K562 (cell line): ENCODE measurements around the gene RARS1. TPM values are rescaled to one million over a fixed set of nuclear protein-coding genes. Genes with fewer than 3 reads are reported as not detected.

Experiments
- ATAC-seq: fragments of 200-7000 bp; cut with Tn5 transposase; 3 replicates; pipeline ENCODE4 v1.9.1; 2020; ENCODE audit warnings: moderate library complexity
- BruUV-seq: library from RNA; stranded (reverse); fragments of 400-500 nt; replicated peaks from 2 replicates; lab custom pipeline; 2021; lab: Mats Ljungman, UMichigan
- CTCF ChIA-PET: fragments of 300-600 bp; formaldehyde crosslinking; extraction: SDS; loops from one replicate; lab custom pipeline; 2021; ENCODE audit warnings: low intra/inter-chr PET ratio; lab: Yijun Ruan, JAX
- POLR2A ChIA-PET: fragments of 300-600, 350-650 bp; sonication (Branson Sonifier 250); formaldehyde crosslinking; extraction: SDS; loops from one replicate; lab custom pipeline; 2021; ENCODE audit warnings: antibody characterized with exemption, inconsistent platforms; lab: Yijun Ruan, JAX
- DNase-seq, 4 experiments: peaks; one replicate each; pipeline versions ENCODE4 v3.0.0 to v3.0.0-alpha.2; 2011 to 2018; ENCODE audit warnings: low spot score in 3 of 4, mixed read lengths in 3 of 4; ENCODE audit errors: extremely low read depth in 1 of 4
- FAIRE-seq: peaks from 2 replicates; lab custom pipeline; 2011; peaks lifted over from hg19 to GRCh38; lab: Jason Lieb, UNC
- H2AFZ ChIP-seq: 2 replicates; pipeline ENCODE4 v1.6.0; 2011; ENCODE audit warnings: low read depth, low read length, control low read depth, inconsistent platforms
- H3K27ac ChIP-seq: fragments of 200-600 bp; 3 replicates; pipeline ENCODE4 v1.8.0; 2011; ENCODE audit warnings: low read depth, mild to moderate bottlenecking, control low read depth, inconsistent platforms, low read length, moderate library complexity, mixed read lengths; ENCODE audit errors: extremely low read depth
- H3K27me3 ChIP-seq, 2 experiments: fragments of 300-600 bp in 1 of 2; 2 replicates in 1 of 2; 3 replicates in 1 of 2; pipeline versions ENCODE4 v1.6.0 to v1.8.0; 2011; ENCODE audit warnings: inconsistent platforms in 2 of 2, low read length in 2 of 2, mild to moderate bottlenecking in 1 of 2, mixed read lengths in 1 of 2, moderate library complexity in 1 of 2; ENCODE audit not compliant: control insufficient read depth in 2 of 2, insufficient read depth in 2 of 2
- H3K36me3 ChIP-seq: fragments of 300-600 bp; 3 replicates; pipeline ENCODE4 v1.8.0; 2011; ENCODE audit warnings: mild to moderate bottlenecking, low read length, inconsistent platforms; ENCODE audit not compliant: control insufficient read depth, insufficient read depth
- H3K4me1 ChIP-seq, 2 experiments: fragments of 200-600 bp in 1 of 2; replicated peaks in 1 of 2; 2 replicates in 1 of 2; 3 replicates in 1 of 2; pipeline versions ENCODE4 v1.5.1 to v1.8.0; 2011; ENCODE audit warnings: inconsistent platforms in 2 of 2, low read length in 2 of 2, mild to moderate bottlenecking in 1 of 2, mixed read lengths in 1 of 2, moderate library complexity in 1 of 2; ENCODE audit not compliant: control insufficient read depth in 2 of 2, insufficient read depth in 2 of 2
- H3K4me2 ChIP-seq: 2 replicates; pipeline ENCODE4 v1.6.1; 2011; ENCODE audit warnings: low read length, control low read depth, inconsistent platforms, mixed read lengths; ENCODE audit not compliant: insufficient read depth
- H3K4me3 ChIP-seq: fragments of 200-600 bp; sonication (generic), shearing (Covaris generic); 2 replicates; pipeline ENCODE4 v1.5.1; 2016; ENCODE audit warnings: control low read depth, inconsistent platforms
- H3K79me2 ChIP-seq: fragments of 200-600 bp; 3 replicates; pipeline ENCODE4 v1.8.0; 2011; ENCODE audit warnings: low read length, inconsistent platforms; ENCODE audit not compliant: control insufficient read depth, insufficient read depth
- H3K9ac ChIP-seq, 2 experiments: 2 replicates each; pipeline versions ENCODE4 v1.6.0 to v1.6.1; 2011; ENCODE audit warnings: low read depth in 2 of 2, low read length in 2 of 2, control low read depth in 1 of 2, inconsistent platforms in 1 of 2, mild to moderate bottlenecking in 1 of 2, mixed read lengths in 1 of 2; ENCODE audit not compliant: insufficient read depth in 1 of 2
- H3K9me1 ChIP-seq: one replicate; pipeline ENCODE4 v1.6.0; 2011; ENCODE audit warnings: inconsistent platforms, mild to moderate bottlenecking, low read length, moderate library complexity; ENCODE audit not compliant: control insufficient read depth, insufficient read depth
- H3K9me3 ChIP-seq: replicated peaks from 2 replicates; pipeline ENCODE4 v1.5.1; 2011; ENCODE audit warnings: low read depth, low read length, inconsistent platforms; ENCODE audit not compliant: control insufficient read depth, insufficient read depth
- H4K20me1 ChIP-seq: replicated peaks from 2 replicates; pipeline ENCODE4 v1.6.1; 2011; ENCODE audit warnings: low read length, inconsistent platforms, mixed read lengths; ENCODE audit not compliant: control insufficient read depth, insufficient read depth
- ARID2 ChIP-seq: fragments of 450-650 bp; IDR thresholded peaks from 2 replicates; pipeline ENCODE4 v1.6.1; 2017; ENCODE audit warnings: antibody characterized with exemption, mild to moderate bottlenecking
- ARID3B ChIP-seq: fragments of 250-450 bp; sonication (Bioruptor Pico); IDR thresholded peaks from 2 replicates; pipeline ENCODE4 v1.4.0; 2020; ENCODE audit warnings: borderline replicate concordance
- EP300 ChIP-seq: IDR thresholded peaks from 2 replicates; pipeline ENCODE4 v1.6.1; 2012; ENCODE audit warnings: low read length, improper control_type of control experiment
- HLTF ChIP-seq: fragments of 450-650 bp; IDR thresholded peaks from 2 replicates; pipeline ENCODE4 v1.6.1; 2016
- KDM2B ChIP-seq: fragments of 250-450 bp; sonication (Bioruptor Pico); IDR thresholded peaks from 2 replicates; pipeline ENCODE4 v1.8.0; 2021; ENCODE audit warnings: mild to moderate bottlenecking, moderate library complexity
- NR1H2 ChIP-seq: sonication (generic); formaldehyde crosslinking; IDR thresholded peaks from 2 replicates; pipeline ENCODE4 v1.4.0; 2020; ENCODE audit warnings: mild to moderate bottlenecking, missing genetic modification reagents
- POLR2G ChIP-seq: fragments of 200-400 bp; formaldehyde crosslinking; IDR thresholded peaks from 2 replicates; pipeline ENCODE4 v1.6.1; 2017; ENCODE audit warnings: low read depth, mild to moderate bottlenecking, antibody characterized with exemption, low read length, moderate library complexity
- PYGO2 ChIP-seq: fragments of 450-650 bp; IDR thresholded peaks from 2 replicates; pipeline ENCODE4 v1.6.1; 2016; ENCODE audit warnings: mild to moderate bottlenecking, missing genetic modification characterization, moderate library complexity, missing compliant biosample characterization
- SREBF2 ChIP-seq: sonication (generic); formaldehyde crosslinking; IDR thresholded peaks from 2 replicates; pipeline ENCODE4 v1.4.0; 2020; ENCODE audit warnings: mild to moderate bottlenecking, missing genetic modification reagents
- UBTF ChIP-seq, 2 experiments: IDR thresholded peaks; 2 replicates each; pipeline ENCODE4 v1.6.1; 2012; ENCODE audit warnings: improper control_type of control experiment in 2 of 2, low read depth in 2 of 2, low read length in 2 of 2, borderline replicate concordance in 1 of 2
- ZFP91 ChIP-seq: sonication (generic); formaldehyde crosslinking; IDR thresholded peaks from 2 replicates; pipeline ENCODE4 v1.8.0; 2022; ENCODE audit warnings: mild to moderate bottlenecking, missing genetic modification reagents
- ZNF239 ChIP-seq: fragments of 250-450 bp; sonication (Bioruptor Pico); IDR thresholded peaks from 2 replicates; pipeline ENCODE4 v1.4.0; 2020; ENCODE audit warnings: mild to moderate bottlenecking
- WGBS: fragments of 100-300 bp; shearing (Covaris generic); methylation state at CpG from one replicate; pipeline ENCODE4 v1.1.6; 2016; ENCODE audit warnings: low coverage, mixed read lengths; ENCODE audit not compliant: insufficient coverage; ENCODE audit errors: missing lambda C conversion rate; 5-methylcytosine and 5-hydroxymethylcytosine counted together
- in situ Hi-C: fragments of 300-500 bp; cut with MboI; formaldehyde crosslinking; loops from 4 replicates; pipeline ENCODE4 v1.15.0; 2018; ENCODE audit warnings: inconsistent platforms, mixed read lengths
- intact Hi-C: fragments of 100-400 bp; cut with micrococcal nuclease; formaldehyde crosslinking; loops from 2 replicates; pipeline ENCODE4 v1.14.2; 2022
- polyA plus RNA-seq, 8 experiments: library from polyadenylated mRNA; depleted of rRNA in 4 of 8; stranded (reverse) in 5 of 8; unstranded in 3 of 8; fragments of >200 nt; fragmentation: Nextera tagmentation in 2 of 8; fragmentation: Illumina TruSeq in 1 of 8; extraction: Ambion mirVana in 2 of 8; extraction: Trizol in 1 of 8; gene quantifications; 2 replicates each; pipeline versions ENCODE4 v1.2.1 to v1.2.3, GENCODE V29; 2011 to 2014; ENCODE audit warnings: inconsistent platforms in 1 of 8, missing spikeins in 1 of 8
- total RNA-seq, 7 experiments: library from RNA; depleted of rRNA in 6 of 7; stranded (reverse); fragments of >200 nt in 6 of 7; fragmentation: Illumina TruSeq in 2 of 7; extraction: Trizol in 2 of 7; gene quantifications; 2 replicates each; pipeline versions ENCODE4 v1.2.1 to v1.2.3, GENCODE V29; 2011 to 2021; ENCODE audit warnings: low replicate concordance in 1 of 7

The RARS1 gene
- total and polyA plus RNA-seq, 9 of the 15 experiments (the other 6 are each of a cell fraction or from before 2014, with no cell fraction given) = 109 to 196 (median 139) TPM

- Histone ChIP-seq H3K4me1 (no peaks in the 10 kb centered on the region), H3K27me3 (peaks cover 28 to 78% of the 10 kb centered on the region in 2 experiments), H3K4me3 (no peak overlapping the region), H2AFZ (no peak overlapping the region), H3K36me3 (no peaks in the 10 kb centered on the region), H3K9me1 (no peaks in the 10 kb centered on the region), H3K79me2 (no peaks in the 10 kb centered on the region), H3K27ac (no peak overlapping the region), H3K9me3 (no peaks in the 10 kb centered on the region), H3K4me2 (no peak overlapping the region), H4K20me1 (no peaks in the 10 kb centered on the region), H3K9ac (no peak overlapping the region)
- BruUV-seq = no TSS peak
- FAIRE-seq (no peak), DNase-seq (no peak), ATAC-seq (no peak)
- CTCF ChIA-PET = no interaction called here
- WGBS = 2% methylated on average over 8 of the region's 8 CpGs
- TF ChIP-seq SREBF2 = no peak
- no peak for TF ChIP-seq ZFP91 (CRISPR knock-in tag)
- TF ChIP-seq ARID2 = no peak
- no peak for TF ChIP-seq HLTF
- no peak for TF ChIP-seq KDM2B
- TF ChIP-seq POLR2G = no peak
- no peak for TF ChIP-seq ARID3B (CRISPR knock-in tag)
- no peak for TF ChIP-seq PYGO2 (tag)
- no peak for TF ChIP-seq NR1H2 (CRISPR knock-in tag)
- no peak for TF ChIP-seq ZNF239
- no peak for TF ChIP-seq UBTF (IDR thresholded peaks at IDR 0.05; ENCODE audit: borderline replicate concordance in 1 of 2, low read depth in 2 of 2, low read length in 2 of 2)
- TF ChIP-seq EP300 = no peak
- POLR2A ChIA-PET = interaction anchor here (0.8 kb wide), 1 partner anchor 8 kb away, joined by 3 read pairs; no protein-coding TSS in a partner anchor
- intact Hi-C loops (no loop called here), in situ Hi-C loops (no loop called here)
Measured at GRCh38 chr5:168468836-168469235, 17.4 kb upstream of the RARS1 start.
